OCI-LY3 (cell line): ENCODE data around the gene TBC1D5.

Experiments used
- EZH2phosphoT487 ChIP-seq: fragments of 200-600 bp; shearing (Covaris generic); IDR thresholded peaks from 2 replicates; pipeline ENCODE4 v1.6.1; 2018; ENCODE audit warnings: antibody characterized with exemption, mixed run types, low read depth
- TF ChIP-seq, protein P1 (sequence below): fragments of 200-600, 300-600 bp; sonication (generic); IDR thresholded peaks from 2 replicates; pipeline ENCODE4 v1.5.1; 2014; ENCODE audit warnings: antibody characterized with exemption, low read length, low read depth

DNA sequence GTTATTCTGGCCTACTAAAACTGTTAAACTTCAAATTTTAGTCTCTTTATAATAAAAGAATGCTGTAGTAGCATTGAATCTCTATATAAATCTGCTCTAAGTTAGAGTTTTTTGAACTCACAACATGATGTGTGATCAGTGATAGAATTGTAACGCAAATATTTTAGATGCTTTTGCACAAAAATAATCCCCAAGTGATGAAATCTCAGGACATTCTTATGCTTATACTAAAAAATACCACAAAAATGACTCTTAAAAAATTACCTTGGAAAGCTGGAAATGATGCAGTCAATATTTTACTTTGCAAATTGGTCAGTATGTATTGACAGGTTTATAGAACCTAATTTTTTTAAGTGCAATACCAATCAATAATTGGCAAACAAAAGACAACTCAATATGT lies 375.3 kb downstream of the TBC1D5 start:
- TF ChIP-seq, protein P1, sequence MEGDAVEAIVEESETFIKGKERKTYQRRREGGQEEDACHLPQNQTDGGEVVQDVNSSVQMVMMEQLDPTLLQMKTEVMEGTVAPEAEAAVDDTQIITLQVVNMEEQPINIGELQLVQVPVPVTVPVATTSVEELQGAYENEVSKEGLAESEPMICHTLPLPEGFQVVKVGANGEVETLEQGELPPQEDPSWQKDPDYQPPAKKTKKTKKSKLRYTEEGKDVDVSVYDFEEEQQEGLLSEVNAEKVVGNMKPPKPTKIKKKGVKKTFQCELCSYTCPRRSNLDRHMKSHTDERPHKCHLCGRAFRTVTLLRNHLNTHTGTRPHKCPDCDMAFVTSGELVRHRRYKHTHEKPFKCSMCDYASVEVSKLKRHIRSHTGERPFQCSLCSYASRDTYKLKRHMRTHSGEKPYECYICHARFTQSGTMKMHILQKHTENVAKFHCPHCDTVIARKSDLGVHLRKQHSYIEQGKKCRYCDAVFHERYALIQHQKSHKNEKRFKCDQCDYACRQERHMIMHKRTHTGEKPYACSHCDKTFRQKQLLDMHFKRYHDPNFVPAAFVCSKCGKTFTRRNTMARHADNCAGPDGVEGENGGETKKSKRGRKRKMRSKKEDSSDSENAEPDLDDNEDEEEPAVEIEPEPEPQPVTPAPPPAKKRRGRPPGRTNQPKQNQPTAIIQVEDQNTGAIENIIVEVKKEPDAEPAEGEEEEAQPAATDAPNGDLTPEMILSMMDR: no peak
- no peak for TF ChIP-seq EZH2phosphoT487
